ENCODE measurements around the gene SF3B3. TPM values are rescaled to one million over a fixed set of nuclear protein-coding genes. Genes with fewer than 3 reads are reported as not detected.
"Not testable (repeated sequence)": the region's sequence is repeated elsewhere in the genome, so short reads cannot be mapped to it uniquely, and the experiment has no call there.

Gene SF3B3
- total and polyA plus RNA-seq, 10 of the 15 experiments (the other 5 are each of a cell fraction or from before 2014, with no cell fraction given), result 134 to 453 (median 215) TPM

DNA sequence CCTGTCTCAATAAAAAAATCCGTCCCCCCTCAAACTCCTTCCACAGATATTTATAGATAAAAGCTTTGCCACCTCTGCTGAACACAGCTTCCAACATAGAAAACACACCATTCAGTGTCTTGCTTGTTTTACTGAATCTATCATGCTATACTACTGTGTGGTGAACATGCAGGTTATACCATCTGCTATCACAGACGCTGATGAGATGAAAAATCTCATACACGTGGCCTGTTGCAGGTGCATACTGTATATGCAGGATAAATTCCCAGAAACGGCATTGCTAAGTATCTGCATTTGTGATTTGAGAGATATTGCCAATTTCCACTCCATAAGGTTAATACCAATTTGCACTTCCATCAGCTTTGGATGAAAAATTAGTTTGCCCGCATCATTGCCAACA lies 92.3 kb downstream of the SF3B3 start:
- Histone ChIP-seq H3K79me2 (ENCODE audit: control insufficient read depth, insufficient read depth, low read length) (no peaks in the 10 kb centered on the region), H3K4me2 (ENCODE audit: control insufficient read depth, insufficient read depth) (no peak overlapping the region), H3K9me3 (replicated peaks; ENCODE audit: control insufficient read depth, insufficient read depth, low read length) (no peaks in the 10 kb centered on the region), H3K27ac (ENCODE audit: control insufficient read depth, insufficient read depth) (no peak overlapping the region), H4K20me1 (ENCODE audit: control insufficient read depth, insufficient read depth) (no peaks in the 10 kb centered on the region), H3K36me3 (ENCODE audit: control insufficient read depth in 2 of 2, insufficient read depth in 2 of 2, low read length in 1 of 2) (no peaks in the 10 kb centered on the region), H3K4me1 (ENCODE audit: control insufficient read depth, insufficient read depth, low read length) (no peaks in the 10 kb centered on the region), H3K4me3 (no peak overlapping the region), H3K27me3 (replicated peaks in 1 of 2; ENCODE audit: control insufficient read depth in 2 of 2, insufficient read depth in 2 of 2, low read length in 1 of 2) (no peaks in the 10 kb centered on the region), H3K9ac (ENCODE audit: control insufficient read depth, insufficient read depth, low read length) (no peak overlapping the region), H2AFZ (ENCODE audit: control insufficient read depth, low read depth, low read length) (no peak overlapping the region)
- DNase-seq (ENCODE audit: low read depth, low spot score) (no peak), FAIRE-seq (no peak), ATAC-seq (no peak)
- in situ Hi-C loops (cut with MboI) (no loop called here), intact Hi-C loops (cut with micrococcal nuclease; ENCODE audit: unreplicated experiment) (no loop called here)
- ChIA-PET POLR2A (no interaction called here), RAD21 (ENCODE audit: unreplicated experiment) (no interaction called here), SMC1A (ENCODE audit: uncharacterized antibody, unreplicated experiment) (no interaction called here), CTCF (interaction anchor here (2.3 kb wide), 1 partner anchor 37 kb away, joined by 6 read pairs; no protein-coding TSS in a partner anchor)
- WGBS (ENCODE audit: insufficient coverage, insufficient replicate concordance, low lambda C conversion rate, missing lambda C conversion rate), result 56% methylated on average over 5 of the region's 5 CpGs
- TF ChIP-seq PML (IDR thresholded peaks at IDR 0.05; ENCODE audit: low read length) (no peak), SP1 (IDR thresholded peaks at IDR 0.05; ENCODE audit: low read depth, low read length) (no peak), RELA (IDR thresholded peaks at IDR 0.05; ENCODE audit: borderline replicate concordance, partially characterized antibody) (no peak), MYB (IDR thresholded peaks at IDR 0.05; ENCODE audit: borderline replicate concordance, low read depth, low read length) (no peak)
- TF ChIP-seq, protein P1, sequence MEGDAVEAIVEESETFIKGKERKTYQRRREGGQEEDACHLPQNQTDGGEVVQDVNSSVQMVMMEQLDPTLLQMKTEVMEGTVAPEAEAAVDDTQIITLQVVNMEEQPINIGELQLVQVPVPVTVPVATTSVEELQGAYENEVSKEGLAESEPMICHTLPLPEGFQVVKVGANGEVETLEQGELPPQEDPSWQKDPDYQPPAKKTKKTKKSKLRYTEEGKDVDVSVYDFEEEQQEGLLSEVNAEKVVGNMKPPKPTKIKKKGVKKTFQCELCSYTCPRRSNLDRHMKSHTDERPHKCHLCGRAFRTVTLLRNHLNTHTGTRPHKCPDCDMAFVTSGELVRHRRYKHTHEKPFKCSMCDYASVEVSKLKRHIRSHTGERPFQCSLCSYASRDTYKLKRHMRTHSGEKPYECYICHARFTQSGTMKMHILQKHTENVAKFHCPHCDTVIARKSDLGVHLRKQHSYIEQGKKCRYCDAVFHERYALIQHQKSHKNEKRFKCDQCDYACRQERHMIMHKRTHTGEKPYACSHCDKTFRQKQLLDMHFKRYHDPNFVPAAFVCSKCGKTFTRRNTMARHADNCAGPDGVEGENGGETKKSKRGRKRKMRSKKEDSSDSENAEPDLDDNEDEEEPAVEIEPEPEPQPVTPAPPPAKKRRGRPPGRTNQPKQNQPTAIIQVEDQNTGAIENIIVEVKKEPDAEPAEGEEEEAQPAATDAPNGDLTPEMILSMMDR (IDR thresholded peaks at IDR 0.05 in 2 of 3, conservative IDR thresholded peaks at IDR 0.05 in 1 of 3; ENCODE audit: control insufficient read depth in 2 of 3, extremely low read depth in 1 of 3, insufficient read depth in 1 of 3, low read depth in 3 of 3, low read length in 3 of 3), result no peak
- no TSS peak for BruUV-seq (replicated peaks)

DNA sequence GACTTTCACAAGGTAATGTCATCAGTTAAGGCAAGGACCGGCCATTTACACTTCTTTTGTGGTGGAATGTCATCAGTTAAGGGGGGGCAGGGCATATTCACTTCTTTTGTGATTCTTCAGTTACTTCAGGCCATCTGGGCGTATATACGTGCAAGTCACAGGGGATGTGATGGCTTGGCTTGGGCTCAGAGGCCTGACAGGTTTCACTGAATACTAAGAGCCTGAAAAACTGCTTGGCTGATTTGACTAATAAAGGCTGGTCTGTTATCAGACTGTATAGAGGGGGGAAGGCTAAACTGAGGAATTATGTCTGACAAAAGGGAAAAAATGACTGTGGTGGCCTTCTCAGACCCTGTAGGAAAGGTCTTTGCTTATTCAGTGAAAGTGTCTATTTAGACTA lies 98.2 kb downstream of the SF3B3 start:
- intact Hi-C loops (cut with micrococcal nuclease; ENCODE audit: unreplicated experiment); CTCF ChIA-PET; FAIRE-seq: not testable (repeated sequence)

More for the DNA sequence above, 98.2 kb downstream of the SF3B3 start:
- H3K9me3 ChIP-seq (replicated peaks; ENCODE audit: control insufficient read depth, insufficient read depth, low read length); H3K36me3 ChIP-seq (ENCODE audit: control insufficient read depth in 2 of 2, insufficient read depth in 2 of 2, low read length in 1 of 2); H3K27ac ChIP-seq (ENCODE audit: control insufficient read depth, insufficient read depth); H4K20me1 ChIP-seq (ENCODE audit: control insufficient read depth, insufficient read depth); H3K27me3 ChIP-seq (replicated peaks in 1 of 2; ENCODE audit: control insufficient read depth in 2 of 2, insufficient read depth in 2 of 2, low read length in 1 of 2); ATAC-seq; H3K79me2 ChIP-seq (ENCODE audit: control insufficient read depth, insufficient read depth, low read length); SMC1A ChIA-PET (ENCODE audit: uncharacterized antibody, unreplicated experiment); H3K4me3 ChIP-seq; H3K4me2 ChIP-seq (ENCODE audit: control insufficient read depth, insufficient read depth); DNase-seq (ENCODE audit: low read depth, low spot score); H3K4me1 ChIP-seq (ENCODE audit: control insufficient read depth, insufficient read depth, low read length); RAD21 ChIA-PET (ENCODE audit: unreplicated experiment); POLR2A ChIA-PET; BruUV-seq (replicated peaks); H2AFZ ChIP-seq (ENCODE audit: control insufficient read depth, low read depth, low read length); in situ Hi-C loops (cut with MboI); H3K9ac ChIP-seq (ENCODE audit: control insufficient read depth, insufficient read depth, low read length): not testable (repeated sequence)
- WGBS (ENCODE audit: insufficient coverage, insufficient replicate concordance, low lambda C conversion rate, missing lambda C conversion rate), result 18% methylated on average over 2 of the region's 3 CpGs

Small RNA genes lying within 50 kb of the gene (small RNA-seq; reads per million reads assigned to genes)
- gene SNORD111 (49.1 reads per million, percentile 98 among the genes with 10 or more reads in this experiment), gene SNORD111B (85.9 reads per million, percentile 99 among the genes with 10 or more reads in this experiment)

Other genes with a start within 250 kb of the SF3B3 start
Only the 7 nearest of the 8 such genes appear.
- gene DDX19B, start 224.6 kb upstream of the SF3B3 start, total RNA-seq (2014; rRNA removed), result 42.0 and 44.6 TPM in 2 replicates
- 34.2 and 37.7 TPM in 2 replicates for gene DDX19B, start 224.6 kb upstream of the SF3B3 start, total RNA-seq (2014; rRNA removed; fragmentation: Illumina TruSeq; extraction: Trizol)
- 38.5 and 40.4 TPM in 2 replicates for gene DDX19B, start 224.6 kb upstream of the SF3B3 start, total RNA-seq (2021)
- gene DDX19B, start 224.6 kb upstream of the SF3B3 start, polyA plus RNA-seq (2011; rRNA removed), result 23.4 and 45.1 TPM in 2 replicates
- gene DDX19B, start 224.6 kb upstream of the SF3B3 start, polyA plus RNA-seq (2014; fragmentation: Illumina TruSeq; extraction: Trizol), result 69.1 and 81.8 TPM in 2 replicates
- gene DDX19B, start 224.6 kb upstream of the SF3B3 start, polyA plus RNA-seq (2014; fragmentation: Nextera tagmentation; extraction: Ambion mirVana), result 10 to 100 TPM; 14.1 to 17.6 TPM
- gene DDX19B, start 224.6 kb upstream of the SF3B3 start, polyA plus RNA-seq (2014; rRNA removed), result 33.2 and 38.7 TPM in 2 replicates
- 10 to 100 TPM; 54.8 to 55.2 TPM for gene DDX19B, start 224.6 kb upstream of the SF3B3 start, polyA plus RNA-seq (2016; fragmentation: Nextera tagmentation; extraction: Ambion mirVana)
- 41.9 and 42.0 TPM in 2 replicates for gene DDX19A, start 176.9 kb upstream of the SF3B3 start, total RNA-seq (2014; rRNA removed)
- gene DDX19A, start 176.9 kb upstream of the SF3B3 start, total RNA-seq (2014; rRNA removed; fragmentation: Illumina TruSeq; extraction: Trizol), result 38.6 and 42.5 TPM in 2 replicates
- 32.1 and 33.9 TPM in 2 replicates for gene DDX19A, start 176.9 kb upstream of the SF3B3 start, total RNA-seq (2021)
- 31.8 and 38.0 TPM in 2 replicates for gene DDX19A, start 176.9 kb upstream of the SF3B3 start, polyA plus RNA-seq (2011; rRNA removed)
- gene DDX19A, start 176.9 kb upstream of the SF3B3 start, polyA plus RNA-seq (2014; fragmentation: Illumina TruSeq; extraction: Trizol), result 40.3 and 50.6 TPM in 2 replicates
- 10 to 100 TPM; 19.5 to 20.7 TPM for gene DDX19A, start 176.9 kb upstream of the SF3B3 start, polyA plus RNA-seq (2014; fragmentation: Nextera tagmentation; extraction: Ambion mirVana)
- 44.1 and 46.3 TPM in 2 replicates for gene DDX19A, start 176.9 kb upstream of the SF3B3 start, polyA plus RNA-seq (2014; rRNA removed)
- 10 to 100 TPM; 51.9 to 56.9 TPM for gene DDX19A, start 176.9 kb upstream of the SF3B3 start, polyA plus RNA-seq (2016; fragmentation: Nextera tagmentation; extraction: Ambion mirVana)
- 40.2 and 43.7 TPM in 2 replicates for gene ST3GAL2, start 84.7 kb upstream of the SF3B3 start, total RNA-seq (2014; rRNA removed)
- gene ST3GAL2, start 84.7 kb upstream of the SF3B3 start, total RNA-seq (2014; rRNA removed; fragmentation: Illumina TruSeq; extraction: Trizol), result 22.7 and 28.4 TPM in 2 replicates
- gene ST3GAL2, start 84.7 kb upstream of the SF3B3 start, total RNA-seq (2021), result 61.7 and 66.7 TPM in 2 replicates
- 20.7 and 29.7 TPM in 2 replicates for gene ST3GAL2, start 84.7 kb upstream of the SF3B3 start, polyA plus RNA-seq (2011; rRNA removed)
- gene ST3GAL2, start 84.7 kb upstream of the SF3B3 start, polyA plus RNA-seq (2014; fragmentation: Illumina TruSeq; extraction: Trizol), result 4.9 and 15.5 TPM in 2 replicates
- gene ST3GAL2, start 84.7 kb upstream of the SF3B3 start, polyA plus RNA-seq (2014; fragmentation: Nextera tagmentation; extraction: Ambion mirVana), result 1 to 10 TPM in 1 of 2 experiments, under 1 TPM in 1; 0.95 to 1.4 TPM
- gene ST3GAL2, start 84.7 kb upstream of the SF3B3 start, polyA plus RNA-seq (2014; rRNA removed), result 39.5 and 49.8 TPM in 2 replicates
- gene ST3GAL2, start 84.7 kb upstream of the SF3B3 start, polyA plus RNA-seq (2016; fragmentation: Nextera tagmentation; extraction: Ambion mirVana), result 10 to 100 TPM; 10.5 to 23.4 TPM
- gene FCSK, start 69.2 kb upstream of the SF3B3 start, total RNA-seq (2014; rRNA removed), result 12.9 and 13.5 TPM in 2 replicates
- gene FCSK, start 69.2 kb upstream of the SF3B3 start, total RNA-seq (2014; rRNA removed; fragmentation: Illumina TruSeq; extraction: Trizol), result 5.0 and 5.4 TPM in 2 replicates
- gene FCSK, start 69.2 kb upstream of the SF3B3 start, total RNA-seq (2021), result 17.6 and 18.7 TPM in 2 replicates
- gene FCSK, start 69.2 kb upstream of the SF3B3 start, polyA plus RNA-seq (2011; rRNA removed), result 5.1 and 9.5 TPM in 2 replicates
- gene FCSK, start 69.2 kb upstream of the SF3B3 start, polyA plus RNA-seq (2014; fragmentation: Illumina TruSeq; extraction: Trizol), result 2.8 and 6.2 TPM in 2 replicates
- 1 to 10 TPM in 1 of 2 experiments, under 1 TPM in 1; 0.60 to 1.5 TPM for gene FCSK, start 69.2 kb upstream of the SF3B3 start, polyA plus RNA-seq (2014; fragmentation: Nextera tagmentation; extraction: Ambion mirVana)
- gene FCSK, start 69.2 kb upstream of the SF3B3 start, polyA plus RNA-seq (2014; rRNA removed), result 13.6 and 15.7 TPM in 2 replicates
- 1 to 10 TPM; 5.8 to 8.5 TPM for gene FCSK, start 69.2 kb upstream of the SF3B3 start, polyA plus RNA-seq (2016; fragmentation: Nextera tagmentation; extraction: Ambion mirVana)
- gene COG4, start 262 bp upstream of the SF3B3 start, total RNA-seq (2014; rRNA removed), result 32.0 and 33.9 TPM in 2 replicates
- 26.2 and 26.6 TPM in 2 replicates for gene COG4, start 262 bp upstream of the SF3B3 start, total RNA-seq (2014; rRNA removed; fragmentation: Illumina TruSeq; extraction: Trizol)
- gene COG4, start 262 bp upstream of the SF3B3 start, total RNA-seq (2021), result 39.0 and 51.5 TPM in 2 replicates
- 31.8 and 35.3 TPM in 2 replicates for gene COG4, start 262 bp upstream of the SF3B3 start, polyA plus RNA-seq (2011; rRNA removed)
- gene COG4, start 262 bp upstream of the SF3B3 start, polyA plus RNA-seq (2014; fragmentation: Illumina TruSeq; extraction: Trizol), result 22.3 and 25.0 TPM in 2 replicates
- 1 to 10 TPM; 7.0 to 8.9 TPM for gene COG4, start 262 bp upstream of the SF3B3 start, polyA plus RNA-seq (2014; fragmentation: Nextera tagmentation; extraction: Ambion mirVana)
- 32.0 and 32.2 TPM in 2 replicates for gene COG4, start 262 bp upstream of the SF3B3 start, polyA plus RNA-seq (2014; rRNA removed)
- gene COG4, start 262 bp upstream of the SF3B3 start, polyA plus RNA-seq (2016; fragmentation: Nextera tagmentation; extraction: Ambion mirVana), result 10 to 100 TPM; 56.4 to 57.7 TPM
- 0.65 TPM in 1 of 2 replicates, not detected in the other for gene IL34, start 122.7 kb downstream of the SF3B3 start, total RNA-seq (2014; rRNA removed)
- not detected in 2 replicates for gene IL34, start 122.7 kb downstream of the SF3B3 start, total RNA-seq (2014; rRNA removed; fragmentation: Illumina TruSeq; extraction: Trizol)
- gene IL34, start 122.7 kb downstream of the SF3B3 start, total RNA-seq (2021), result not detected in 2 replicates
- gene IL34, start 122.7 kb downstream of the SF3B3 start, polyA plus RNA-seq (2011; rRNA removed), result not detected in 2 replicates
- 0.40 TPM in 1 of 2 replicates, not detected in the other for gene IL34, start 122.7 kb downstream of the SF3B3 start, polyA plus RNA-seq (2014; fragmentation: Illumina TruSeq; extraction: Trizol)
- gene IL34, start 122.7 kb downstream of the SF3B3 start, polyA plus RNA-seq (2014; fragmentation: Nextera tagmentation; extraction: Ambion mirVana), result not detected
- gene IL34, start 122.7 kb downstream of the SF3B3 start, polyA plus RNA-seq (2014; rRNA removed), result 0.27 TPM in 1 of 2 replicates, not detected in the other
- gene IL34, start 122.7 kb downstream of the SF3B3 start, polyA plus RNA-seq (2016; fragmentation: Nextera tagmentation; extraction: Ambion mirVana), result not detected
- under 0.01 and 0.16 TPM in 2 replicates for gene MTSS2, start 162.2 kb downstream of the SF3B3 start, total RNA-seq (2014; rRNA removed)
- gene MTSS2, start 162.2 kb downstream of the SF3B3 start, total RNA-seq (2014; rRNA removed; fragmentation: Illumina TruSeq; extraction: Trizol), result 0.13 TPM in 1 of 2 replicates, not detected in the other
- gene MTSS2, start 162.2 kb downstream of the SF3B3 start, total RNA-seq (2021), result 0.51 and 0.74 TPM in 2 replicates
- gene MTSS2, start 162.2 kb downstream of the SF3B3 start, polyA plus RNA-seq (2011; rRNA removed), result 0.01 and 0.05 TPM in 2 replicates
- 0.03 and 0.25 TPM in 2 replicates for gene MTSS2, start 162.2 kb downstream of the SF3B3 start, polyA plus RNA-seq (2014; fragmentation: Illumina TruSeq; extraction: Trizol)
- not detected for gene MTSS2, start 162.2 kb downstream of the SF3B3 start, polyA plus RNA-seq (2014; fragmentation: Nextera tagmentation; extraction: Ambion mirVana)
- gene MTSS2, start 162.2 kb downstream of the SF3B3 start, polyA plus RNA-seq (2014; rRNA removed), result 0.11 and 0.14 TPM in 2 replicates
- not detected for gene MTSS2, start 162.2 kb downstream of the SF3B3 start, polyA plus RNA-seq (2016; fragmentation: Nextera tagmentation; extraction: Ambion mirVana)

All from GM12878 (cell line).